ENCODE measurements around the gene HOXD13.
A peak's percentile ranks its signal among the peaks of the same experiment; 100 is the strongest.

The HOXD13 gene

GRCh38 chr2:176132205-176133171 is 40.0 kb downstream of the HOXD13 start:
- peak; percentile 9 for DNase-seq (ENCODE audit: low read depth)

GRCh38 chr2:176133389-176133788 is 40.9 kb downstream of the HOXD13 start:
- no peak for DNase-seq (ENCODE audit: low read depth)

- DNase-seq (ENCODE audit: low read depth): no peak
Measured at GRCh38 chr2:176134035-176134434, 41.5 kb downstream of the HOXD13 start.

- DNase-seq (ENCODE audit: low read depth): peak; percentile 31
Measured at GRCh38 chr2:176135035-176135440, 42.5 kb downstream of the HOXD13 start.

- DNase-seq (ENCODE audit: low read depth): peak; percentile 35
Measured at GRCh38 chr2:176136374-176137251, 44.1 kb downstream of the HOXD13 start.

GRCh38 chr2:176137252-176137580 is 44.7 kb downstream of the HOXD13 start:
- no peak for DNase-seq (ENCODE audit: low read depth)

GRCh38 chr2:176137906-176138305 is 45.4 kb downstream of the HOXD13 start:
- no peak for DNase-seq (ENCODE audit: low read depth)

GRCh38 chr2:176138526-176138922 is 46.0 kb downstream of the HOXD13 start:
- no peak for DNase-seq (ENCODE audit: low read depth)

- DNase-seq (ENCODE audit: low read depth): no peak
Measured at GRCh38 chr2:176138923-176139660, 46.6 kb downstream of the HOXD13 start.

GRCh38 chr2:176139661-176140512 is 47.4 kb downstream of the HOXD13 start:
- DNase-seq (ENCODE audit: low read depth): peak; percentile 10

GRCh38 chr2:176140513-176141317 is 48.2 kb downstream of the HOXD13 start:
- DNase-seq (ENCODE audit: low read depth): peak; percentile 67

GRCh38 chr2:176142281-176142680 is 49.8 kb downstream of the HOXD13 start:
- DNase-seq (ENCODE audit: low read depth): no peak

Data from EH (cell line).